Neural progenitor cell (in vitro differentiated cells): ENCODE measurements around the gene PTPRCAP. TPM values are rescaled to one million over a fixed set of nuclear protein-coding genes. Genes with fewer than 3 reads are reported as not detected.

Experiments used
- DNase-seq: peaks from one replicate; pipeline ENCODE4 v3.0.0-alpha.2; 2016; ENCODE audit warnings: low spot score
- H2AFZ ChIP-seq: fragments of 200-600 bp; sonication (generic); replicated peaks from 2 replicates; pipeline ENCODE4 v1.6.1; 2016; ENCODE audit warnings: antibody characterized with exemption
- H3F3A ChIP-seq: fragments of 200-600 bp; sonication (generic); 2 replicates; pipeline ENCODE4 v1.6.1; 2016; ENCODE audit warnings: antibody characterized with exemption, low read depth
- H3K27ac ChIP-seq: fragments of 200-600 bp; sonication (generic); 2 replicates; pipeline ENCODE4 v1.5.1; 2016; ENCODE audit warnings: mild to moderate bottlenecking
- H3K27me3 ChIP-seq: fragments of 200-600 bp; sonication (generic); 2 replicates; pipeline ENCODE4 v1.6.1; 2016; ENCODE audit warnings: mild to moderate bottlenecking, moderate library complexity
- H3K36me3 ChIP-seq: fragments of 200-600 bp; sonication (generic); 2 replicates; pipeline ENCODE4 v1.5.1; 2016
- H3K4me1 ChIP-seq: fragments of 200-600 bp; sonication (generic); 2 replicates; pipeline ENCODE4 v1.6.1; 2016; ENCODE audit warnings: mixed run types
- H3K4me2 ChIP-seq: fragments of 200-600 bp; sonication (generic); 2 replicates; pipeline ENCODE4 v1.6.1; 2016
- H3K4me3 ChIP-seq: fragments of 200-600 bp; sonication (generic); 2 replicates; pipeline ENCODE4 v1.5.1; 2016
- H3K79me2 ChIP-seq: fragments of 200-600 bp; sonication (generic); 2 replicates; pipeline ENCODE4 v1.6.1; 2016; ENCODE audit warnings: low read depth
- H3K9ac ChIP-seq: fragments of 200-600 bp; sonication (generic); 2 replicates; pipeline ENCODE4 v1.6.1; 2016
- H3K9me3 ChIP-seq: fragments of 200-600 bp; sonication (generic); 2 replicates; pipeline ENCODE4 v1.5.1; 2016; ENCODE audit warnings: low read depth
- H4K20me1 ChIP-seq: fragments of 200-600 bp; sonication (generic); 2 replicates; pipeline ENCODE4 v1.6.1; 2016; ENCODE audit warnings: low read depth
- H3K27ac Mint-ChIP-seq: 3 replicates; pipeline ENCODE4 v1.8.0; 2021; ENCODE audit warnings: mixed read lengths
- H3K27me3 Mint-ChIP-seq: 2 replicates; pipeline ENCODE4 v1.8.0; 2022; ENCODE audit warnings: low read depth, mild to moderate bottlenecking, inconsistent platforms, moderate library complexity, mixed read lengths; ENCODE audit not compliant: insufficient read depth
- H3K36me3 Mint-ChIP-seq: 3 replicates; pipeline ENCODE4 v1.8.0; 2021; ENCODE audit warnings: mixed read lengths
- H3K4me1 Mint-ChIP-seq: 3 replicates; pipeline ENCODE4 v1.8.0; 2021; ENCODE audit warnings: mixed read lengths
- H3K4me3 Mint-ChIP-seq: 3 replicates; pipeline ENCODE4 v1.8.0; 2021; ENCODE audit warnings: mild to moderate bottlenecking, moderate library complexity, mixed read lengths
- H3K9me3 Mint-ChIP-seq: 3 replicates; pipeline ENCODE4 v1.8.0; 2020; ENCODE audit warnings: mixed read lengths
- CTCF ChIP-seq: fragments of 200-600 bp; sonication (generic); IDR thresholded peaks from 2 replicates; pipeline ENCODE4 v1.5.1; 2017; ENCODE audit warnings: antibody characterized with exemption, mild to moderate bottlenecking
- EZH2 ChIP-seq: fragments of 200-600 bp; sonication (generic); IDR thresholded peaks from 2 replicates; pipeline ENCODE4 v1.6.1; 2017; ENCODE audit warnings: antibody characterized with exemption, mild to moderate bottlenecking, moderate library complexity
- EZH2phosphoT487 ChIP-seq: fragments of 200-600 bp; sonication (generic); IDR thresholded peaks from 2 replicates; pipeline ENCODE4 v1.6.1; 2017; ENCODE audit warnings: antibody characterized with exemption
- total RNA-seq: library from RNA; depleted of rRNA; stranded (reverse); fragments of >200 nt; gene quantifications from 2 replicates; pipeline ENCODE4 v1.2.3, GENCODE V29; 2015; ENCODE audit warnings: low replicate concordance

The PTPRCAP gene
- total RNA-seq, 1 donor from 2014 or later = not detected

- no peaks in the 10 kb centered on the region for H3K4me1 ChIP-seq
- no peaks in the 10 kb centered on the region for H3K9me3 ChIP-seq
- H3K9me3 Mint-ChIP-seq = no peaks in the 10 kb centered on the region
- no peaks in the 10 kb centered on the region for H3K36me3 ChIP-seq
- H2AFZ ChIP-seq = no peak overlapping the region
- no peaks in the 10 kb centered on the region for H3K27me3 ChIP-seq
- TF ChIP-seq EZH2 = no peak
- no peak for TF ChIP-seq CTCF
- TF ChIP-seq EZH2phosphoT487 = no peak
- peaks cover 7% of the 10 kb centered on the region for H3K4me1 Mint-ChIP-seq
- peaks cover 2% of the 10 kb centered on the region for H3K27me3 Mint-ChIP-seq
- H3F3A ChIP-seq = no peaks in the 10 kb centered on the region
- no peak overlapping the region for H3K4me3 ChIP-seq
- no peak overlapping the region for H3K27ac Mint-ChIP-seq
- no peaks in the 10 kb centered on the region for H4K20me1 ChIP-seq
- DNase-seq = no peak
- peaks cover 16% of the 10 kb centered on the region for H3K36me3 Mint-ChIP-seq
- no peak overlapping the region for H3K9ac ChIP-seq
- H3K79me2 ChIP-seq = no peaks in the 10 kb centered on the region
- no peak overlapping the region for H3K4me3 Mint-ChIP-seq
- no peak overlapping the region for H3K27ac ChIP-seq
- no peak overlapping the region for H3K4me2 ChIP-seq
These were observed 1.6 kb downstream of the PTPRCAP start for GRCh38 chr11:67435727-67436458.

- no peaks in the 10 kb centered on the region for H3K9me3 ChIP-seq
- no peak overlapping the region for H2AFZ ChIP-seq
- H3K27ac Mint-ChIP-seq = no peak overlapping the region
- no peaks in the 10 kb centered on the region for H3K79me2 ChIP-seq
- H3K9me3 Mint-ChIP-seq = no peaks in the 10 kb centered on the region
- TF ChIP-seq EZH2 (no peak), CTCF (no peak), EZH2phosphoT487 (no peak)
- H4K20me1 ChIP-seq = no peaks in the 10 kb centered on the region
- no peak for DNase-seq
- no peak overlapping the region for H3K27ac ChIP-seq
- no peaks in the 10 kb centered on the region for H3K4me1 ChIP-seq
- H3K4me1 Mint-ChIP-seq = peaks cover 7% of the 10 kb centered on the region
- no peak overlapping the region for H3K4me3 ChIP-seq
- no peak overlapping the region for H3K9ac ChIP-seq
- H3K36me3 ChIP-seq = no peaks in the 10 kb centered on the region
- no peaks in the 10 kb centered on the region for H3K27me3 ChIP-seq
- no peak overlapping the region for H3K4me3 Mint-ChIP-seq
- no peak overlapping the region for H3K4me2 ChIP-seq
- H3K27me3 Mint-ChIP-seq = peaks cover 2% of the 10 kb centered on the region
- no peaks in the 10 kb centered on the region for H3F3A ChIP-seq
- peaks cover 18% of the 10 kb centered on the region for H3K36me3 Mint-ChIP-seq
These were observed 2.3 kb downstream of the PTPRCAP start for GRCh38 chr11:67435031-67435726.

- no peak overlapping the region for H3K27ac Mint-ChIP-seq
- H3K36me3 Mint-ChIP-seq = peaks cover 16% of the 10 kb centered on the region
- H3K36me3 ChIP-seq = no peaks in the 10 kb centered on the region
These were observed 3.0 kb downstream of the PTPRCAP start for GRCh38 chr11:67434395-67434881.

More at GRCh38 chr11:67434395-67434881, 3.0 kb downstream of the PTPRCAP start:
- no peak for TF ChIP-seq EZH2
- no peak for TF ChIP-seq EZH2phosphoT487
- TF ChIP-seq CTCF = no peak
- H3K4me1 Mint-ChIP-seq = peaks cover 7% of the 10 kb centered on the region
- no peak for DNase-seq
- Histone ChIP-seq H2AFZ (no peak overlapping the region), H3K9me3 (no peaks in the 10 kb centered on the region), H3K4me2 (no peak overlapping the region), H3K27ac (no peak overlapping the region), H3F3A (no peaks in the 10 kb centered on the region), H3K79me2 (peaks cover 1% of the 10 kb centered on the region), H3K9ac (no peak overlapping the region), H3K4me3 (no peak overlapping the region), H3K4me1 (no peaks in the 10 kb centered on the region), H3K27me3 (no peaks in the 10 kb centered on the region), H4K20me1 (no peaks in the 10 kb centered on the region)
- H3K27me3 Mint-ChIP-seq = peaks cover 2% of the 10 kb centered on the region
- H3K4me3 Mint-ChIP-seq = no peak overlapping the region
- no peaks in the 10 kb centered on the region for H3K9me3 Mint-ChIP-seq
